ENCODE results near the gene PTPRN2.

GRCh38 chr7:157603716-157604115, 983.9 kb downstream of the PTPRN2 start:
- TF ChIP-seq CTCF (conservative IDR thresholded peaks at IDR 0.05; ENCODE audit: low read length) (no peak), EZH2phosphoT487 (IDR thresholded peaks at IDR 0.05; ENCODE audit: borderline replicate concordance, low read depth, low read length) (no peak)

Measured in OCI-LY7 (cell line).